HepG2 (cell line): ENCODE data around the gene RIPK1. TPM values are rescaled to one million over a fixed set of nuclear protein-coding genes. Genes with fewer than 3 reads are reported as not detected.

Experiments
- CEBPG ChIP-seq: IDR thresholded peaks from 2 replicates; pipeline ENCODE4 v1.6.1; 2016
- HNRNPLL ChIP-seq: fragments of 200-400 bp; formaldehyde crosslinking; IDR thresholded peaks from 2 replicates; pipeline ENCODE4 v1.6.1; 2017; ENCODE audit warnings: mild to moderate bottlenecking, low read depth, low read length; ENCODE audit not compliant: poor library complexity, severe bottlenecking
- JUND ChIP-seq: sonication (generic); formaldehyde crosslinking; IDR thresholded peaks from 2 replicates; pipeline ENCODE4 v1.8.0; 2022; ENCODE audit warnings: mild to moderate bottlenecking, missing genetic modification reagents
- MTF1 ChIP-seq: sonication (generic); formaldehyde crosslinking; IDR thresholded peaks from 2 replicates; pipeline ENCODE4 v1.5.0; 2020; ENCODE audit warnings: missing genetic modification reagents
- NFATC3 ChIP-seq: sonication (generic); formaldehyde crosslinking; IDR thresholded peaks from 2 replicates; pipeline ENCODE4 v1.5.1; 2020; ENCODE audit warnings: mild to moderate bottlenecking, missing genetic modification reagents
- SALL1 ChIP-seq: sonication (generic); formaldehyde crosslinking; IDR thresholded peaks from 2 replicates; pipeline ENCODE4 v1.8.0; 2022; ENCODE audit warnings: mild to moderate bottlenecking, missing genetic modification reagents
- TEAD3 ChIP-seq: optimal IDR thresholded peaks from 2 replicates; pipeline ENCODE3; 2016; ENCODE audit warnings: borderline replicate concordance
- ZBTB40 ChIP-seq, 2 experiments: fragments of 450-650 bp in 1 of 2; sonication (generic) in 1 of 2; formaldehyde crosslinking in 1 of 2; IDR thresholded peaks; 2 replicates each; pipeline versions ENCODE4 v1.6.1 to v1.8.0; 2016 to 2022; ENCODE audit warnings: antibody characterized with exemption in 1 of 2, mild to moderate bottlenecking in 1 of 2, missing genetic modification reagents in 1 of 2
- ZNF18 ChIP-seq: sonication (generic); formaldehyde crosslinking; IDR thresholded peaks from 2 replicates; pipeline ENCODE4 v1.8.0; 2022; ENCODE audit warnings: mild to moderate bottlenecking, missing genetic modification reagents; ENCODE audit not compliant: insufficient replicate concordance
- ZNF550 ChIP-seq: sonication (generic); formaldehyde crosslinking; IDR thresholded peaks from 2 replicates; pipeline ENCODE4 v1.4.0; 2020; ENCODE audit warnings: mild to moderate bottlenecking, missing genetic modification reagents, borderline replicate concordance
- ZNF552 ChIP-seq: sonication (generic); formaldehyde crosslinking; IDR thresholded peaks from 2 replicates; pipeline ENCODE4 v1.9.0; 2022; ENCODE audit warnings: missing genetic modification reagents, mild to moderate bottlenecking, borderline replicate concordance
- ZNF597 ChIP-seq: sonication (generic); formaldehyde crosslinking; IDR thresholded peaks from 2 replicates; pipeline ENCODE4 v1.5.0; 2020; ENCODE audit warnings: missing genetic modification reagents
- polyA plus RNA-seq, 8 experiments: library from polyadenylated mRNA; depleted of rRNA in 3 of 8; stranded (reverse) in 7 of 8; unstranded in 1 of 8; fragments of >200 nt; fragmentation: Illumina TruSeq in 4 of 8; extraction: Trizol in 4 of 8; gene quantifications; 2 replicates each; pipeline versions ENCODE4 v1.2.1 to v1.2.3, GENCODE V29; 2011 to 2016; ENCODE audit warnings: low read depth in 4 of 8, missing spikeins in 1 of 8, mixed read lengths in 1 of 8; ENCODE audit not compliant: insufficient read depth in 1 of 8
- total RNA-seq, 5 experiments: library from RNA; depleted of rRNA; stranded (reverse); fragments of >200 nt; fragmentation: Illumina TruSeq; extraction: Trizol; gene quantifications; 2 replicates each; pipeline ENCODE4 v1.2.3, GENCODE V29; 2016; ENCODE audit warnings: low read depth in 1 of 5
- TF ChIP-seq, protein P1 (sequence below): IDR thresholded peaks from 2 replicates; pipeline ENCODE4 v1.6.1; 2016; ENCODE audit warnings: control low read depth

RIPK1 gene
- total and polyA plus RNA-seq, 2 of the 13 experiments (the other 11 are each of a cell fraction or from before 2014, with no cell fraction given) = 9.0 to 10.3 TPM

- TF ChIP-seq ZBTB40 (IDR thresholded peaks at IDR 0.05) = no peak
- no peak for TF ChIP-seq ZBTB40 (CRISPR knock-in tag; IDR thresholded peaks at IDR 0.05)
- no peak for TF ChIP-seq JUND (CRISPR knock-in tag)
- no peak for TF ChIP-seq ZNF18 (CRISPR knock-in tag)
- no peak for TF ChIP-seq ZNF550 (CRISPR knock-in tag)
- TF ChIP-seq ZNF552 (CRISPR knock-in tag) = no peak
- TF ChIP-seq HNRNPLL = no peak
- TF ChIP-seq, protein P1, sequence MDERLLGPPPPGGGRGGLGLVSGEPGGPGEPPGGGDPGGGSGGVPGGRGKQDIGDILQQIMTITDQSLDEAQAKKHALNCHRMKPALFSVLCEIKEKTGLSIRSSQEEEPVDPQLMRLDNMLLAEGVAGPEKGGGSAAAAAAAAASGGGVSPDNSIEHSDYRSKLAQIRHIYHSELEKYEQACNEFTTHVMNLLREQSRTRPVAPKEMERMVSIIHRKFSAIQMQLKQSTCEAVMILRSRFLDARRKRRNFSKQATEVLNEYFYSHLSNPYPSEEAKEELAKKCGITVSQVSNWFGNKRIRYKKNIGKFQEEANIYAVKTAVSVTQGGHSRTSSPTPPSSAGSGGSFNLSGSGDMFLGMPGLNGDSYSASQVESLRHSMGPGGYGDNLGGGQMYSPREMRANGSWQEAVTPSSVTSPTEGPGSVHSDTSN = no peak
- TF ChIP-seq NFATC3 = no peak
- peak; percentile 66 for TF ChIP-seq TEAD3 (CRISPR knock-in tag)
- no peak for TF ChIP-seq CEBPG
- no peak for TF ChIP-seq MTF1 (CRISPR knock-in tag)
- no peak for TF ChIP-seq ZNF597 (CRISPR knock-in tag)
- 0 out of 2 replicates have a peak, but pooled peaks have one; percentile 26 for TF ChIP-seq SALL1 (CRISPR knock-in tag)
These were observed 68.9 kb downstream of the RIPK1 start (continued) for GRCh38 chr6:3137057-3137777.
